GM18907 (cell line): Measurements from ENCODE around the gene INPP4B.

Source experiments
- ATAC-seq: cut with Tn5 transposase; IDR thresholded peaks from one replicate; pipeline ENCODE4 v1.9.1; 2021; ENCODE audit warnings: mild to moderate bottlenecking, moderate library complexity; ENCODE audit not compliant: unreplicated experiment

The INPP4B gene

GRCh38 chr4:142485452-142485851, 360.6 kb downstream of the INPP4B start:
- no peak for ATAC-seq

GRCh38 chr4:142480244-142480643, 365.9 kb downstream of the INPP4B start:
- no peak for ATAC-seq

- no peak for ATAC-seq
These were observed 370.4 kb downstream of the INPP4B start for GRCh38 chr4:142475663-142476062.

- no peak for ATAC-seq
These were observed 371.6 kb downstream of the INPP4B start for GRCh38 chr4:142474398-142475087.

- ATAC-seq: no peak
These were observed 372.2 kb downstream of the INPP4B start for GRCh38 chr4:142473960-142474338.

GRCh38 chr4:142473218-142473959, 372.7 kb downstream of the INPP4B start:
- ATAC-seq: no peak

GRCh38 chr4:142467088-142467487, 379.0 kb downstream of the INPP4B start:
- ATAC-seq: no peak

GRCh38 chr4:142465526-142465925, 380.6 kb downstream of the INPP4B start:
- ATAC-seq: no peak

- ATAC-seq: no peak
These were observed 382.9 kb downstream of the INPP4B start for GRCh38 chr4:142463206-142463605.

- no peak for ATAC-seq
These were observed 393.8 kb downstream of the INPP4B start for GRCh38 chr4:142452161-142452855.

- ATAC-seq: no peak
These were observed 396.2 kb downstream of the INPP4B start for GRCh38 chr4:142449771-142450373.

- no peak for ATAC-seq
These were observed 399.1 kb downstream of the INPP4B start for GRCh38 chr4:142447009-142447408.

- ATAC-seq: no peak
These were observed 402.6 kb downstream of the INPP4B start for GRCh38 chr4:142443469-142443868.

- ATAC-seq: no peak
These were observed 406.0 kb downstream of the INPP4B start for GRCh38 chr4:142440093-142440492.

GRCh38 chr4:142435599-142436235, 410.4 kb downstream of the INPP4B start:
- ATAC-seq: no peak

- ATAC-seq: no peak
These were observed 411.4 kb downstream of the INPP4B start for GRCh38 chr4:142434519-142435224.

- no peak for ATAC-seq
These were observed 417.4 kb downstream of the INPP4B start for GRCh38 chr4:142428715-142429114.

GRCh38 chr4:142427456-142427855, 418.6 kb downstream of the INPP4B start:
- ATAC-seq: no peak

GRCh38 chr4:142423861-142424260, 422.2 kb downstream of the INPP4B start:
- no peak for ATAC-seq

- ATAC-seq: no peak
These were observed 425.6 kb downstream of the INPP4B start for GRCh38 chr4:142420311-142421095.
